HCT116 (cell line): ENCODE measurements around the gene ATP13A2. TPM values are rescaled to one million over a fixed set of nuclear protein-coding genes. Genes with fewer than 3 reads are reported as not detected.
A peak's percentile ranks its signal among the peaks of the same experiment; 100 is the strongest.

ENCODE experiments used
- ATAC-seq: fragments of 200-7000 bp; cut with Tn5 transposase; 2 replicates; pipeline ENCODE4 v1.9.1; 2020; ENCODE audit warnings: mild to moderate bottlenecking, moderate library complexity
- BruUV-seq: library from RNA; stranded (reverse); fragments of 400-500 nt; replicated peaks from 2 replicates; lab custom pipeline; 2021; lab: Mats Ljungman, UMichigan
- CTCF ChIA-PET: fragments of 300-600 bp; sonication (Branson Sonifier 250); formaldehyde crosslinking; loops from one replicate; lab custom pipeline; 2021; ENCODE audit warnings: antibody characterized with exemption; lab: Charles Lee
- POLR2A ChIA-PET: fragments of 300-600, 350-600 bp; sonication (Branson Sonifier 250); formaldehyde crosslinking; loops from one replicate; lab custom pipeline; 2021; ENCODE audit warnings: antibody characterized with exemption; lab: Charles Lee
- RAD21 ChIA-PET, 2 experiments: fragments of 300-600 bp; sonication (Branson Sonifier 250); formaldehyde crosslinking; loops; one replicate each; lab custom pipeline; 2023; ENCODE audit warnings: low total read pairs in 2 of 2; ENCODE audit not compliant: uncharacterized antibody in 2 of 2, unreplicated experiment in 2 of 2, low non-redundant PET in 1 of 2; lab: Charles Lee
- DNase-seq: peaks from one replicate; pipeline ENCODE4 v3.0.0-alpha.2; 2010; ENCODE audit warnings: low read depth, low spot score
- H2AFZ ChIP-seq: fragments of 200-600 bp; shearing (Covaris generic), sonication (generic); 2 replicates; pipeline ENCODE4 v1.6.1; 2017; ENCODE audit warnings: low read depth, mixed run types, mixed read lengths, antibody characterized with exemption, low read length; ENCODE audit not compliant: poor library complexity, severe bottlenecking
- H3K27ac ChIP-seq: 2 replicates; pipeline ENCODE4 v1.5.1; 2012; ENCODE audit warnings: low read depth, low read length
- H3K27me3 ChIP-seq: fragments of 200-600 bp; sonication (generic); 2 replicates; pipeline ENCODE4 v1.6.1; 2016; ENCODE audit warnings: mixed run types, low read length, mixed read lengths; ENCODE audit not compliant: insufficient read depth
- H3K36me3 ChIP-seq, 2 experiments: fragments of 200-500 bp in 1 of 2; fragments of 200-600 bp in 1 of 2; sonication (Bioruptor generic) in 1 of 2; sonication (generic) in 1 of 2; 2 replicates each; pipeline versions ENCODE4 v1.5.1 to v1.6.1; 2014 to 2016; ENCODE audit warnings: low read length in 2 of 2, inconsistent platforms in 1 of 2, mixed read lengths in 1 of 2, mixed run types in 1 of 2; ENCODE audit not compliant: insufficient read depth in 2 of 2, control insufficient read depth in 1 of 2
- H3K4me1 ChIP-seq, 2 experiments: fragments of 200-600 bp in 1 of 2; sonication (generic) in 1 of 2; 2 replicates each; pipeline versions ENCODE4 v1.5.1 to v1.6.1; 2012 to 2017; ENCODE audit warnings: low read length in 2 of 2, inconsistent platforms in 1 of 2, mild to moderate bottlenecking in 1 of 2, mixed read lengths in 1 of 2, mixed run types in 1 of 2, moderate library complexity in 1 of 2; ENCODE audit not compliant: insufficient read depth in 2 of 2, control insufficient read depth in 1 of 2
- H3K4me2 ChIP-seq: fragments of 200-600 bp; sonication (generic); 2 replicates; pipeline ENCODE4 v1.6.1; 2017; ENCODE audit warnings: mixed run types, low read length, mixed read lengths
- H3K4me3 ChIP-seq, 2 experiments: fragments of 200-600 bp in 1 of 2; sonication (generic) in 1 of 2; replicated peaks in 1 of 2; 2 replicates each; pipeline ENCODE4 v1.5.1; 2011 to 2016; ENCODE audit warnings: low read length in 2 of 2, control low read depth in 1 of 2, low read depth in 1 of 2, mild to moderate bottlenecking in 1 of 2, mixed read lengths in 1 of 2, mixed run types in 1 of 2
- H3K79me2 ChIP-seq: fragments of 200-600 bp; sonication (generic); 2 replicates; pipeline ENCODE4 v1.6.1; 2017; ENCODE audit warnings: mild to moderate bottlenecking, mixed run types, low read length, moderate library complexity, mixed read lengths; ENCODE audit not compliant: insufficient read depth
- H3K9ac ChIP-seq: fragments of 200-600 bp; sonication (generic); 2 replicates; pipeline ENCODE4 v1.6.1; 2016; ENCODE audit warnings: low read length, mixed read lengths
- H3K9me2 ChIP-seq: fragments of 200-600 bp; sonication (generic), shearing (Covaris generic); 2 replicates; pipeline ENCODE4 v1.6.1; 2017; ENCODE audit warnings: mixed run types, mild to moderate bottlenecking, moderate library complexity; ENCODE audit not compliant: insufficient read depth
- H3K9me3 ChIP-seq, 2 experiments: fragments of 200-500 bp in 1 of 2; fragments of 200-600 bp in 1 of 2; sonication (Bioruptor generic) in 1 of 2; sonication (generic) in 1 of 2; 2 replicates each; pipeline ENCODE4 v1.6.1; 2014 to 2017; ENCODE audit warnings: low read length in 2 of 2, mixed read lengths in 2 of 2, inconsistent platforms in 1 of 2, low read depth in 1 of 2, mild to moderate bottlenecking in 1 of 2, mixed run types in 1 of 2, moderate library complexity in 1 of 2; ENCODE audit not compliant: control insufficient read depth in 1 of 2, insufficient read depth in 1 of 2
- H4K20me1 ChIP-seq: fragments of 200-600 bp; sonication (generic), shearing (Covaris generic); 2 replicates; pipeline ENCODE4 v1.6.1; 2017; ENCODE audit warnings: mixed run types, mild to moderate bottlenecking, moderate library complexity; ENCODE audit not compliant: insufficient read depth
- EGR1 ChIP-seq: IDR thresholded peaks from 2 replicates; pipeline ENCODE4 v1.6.1; 2012; ENCODE audit warnings: low read depth
- EZH2 ChIP-seq: fragments of 200-600 bp; sonication (generic); IDR thresholded peaks from 2 replicates; pipeline ENCODE4 v1.6.1; 2017; ENCODE audit warnings: antibody characterized with exemption, mixed run types
- EZH2phosphoT487 ChIP-seq: fragments of 200-600 bp; IDR thresholded peaks from 2 replicates; pipeline ENCODE4 v1.6.1; 2018; ENCODE audit warnings: antibody characterized with exemption, borderline replicate concordance
- FOSL1 ChIP-seq: IDR thresholded peaks from 2 replicates; pipeline ENCODE4 v1.6.1; 2012; ENCODE audit warnings: low read depth
- JUND ChIP-seq: IDR thresholded peaks from 2 replicates; pipeline ENCODE4 v1.6.1; 2012
- POLR2AphosphoS5 ChIP-seq: IDR thresholded peaks from 2 replicates; pipeline ENCODE4 v1.6.1; 2011; ENCODE audit warnings: mild to moderate bottlenecking, low read depth, low read length, moderate library complexity
- RAD21 ChIP-seq: IDR thresholded peaks from 2 replicates; pipeline ENCODE4 v1.6.1; 2012; ENCODE audit warnings: low read depth, mild to moderate bottlenecking
- SIN3A ChIP-seq: IDR thresholded peaks from 2 replicates; pipeline ENCODE4 v1.6.1; 2012; ENCODE audit warnings: low read depth
- SP1 ChIP-seq: IDR thresholded peaks from 2 replicates; pipeline ENCODE4 v1.6.1; 2012; ENCODE audit warnings: low read depth
- ZFX ChIP-seq: fragments of 450-650 bp; IDR thresholded peaks from 2 replicates; pipeline ENCODE4 v1.6.1; 2017
- ZNF274 ChIP-seq: fragments of 200-500 bp; sonication (Bioruptor generic); IDR thresholded peaks from 2 replicates; pipeline ENCODE4 v1.6.1; 2014; ENCODE audit warnings: mild to moderate bottlenecking, low read depth, low read length, inconsistent platforms
- intact Hi-C: fragments of 100-400 bp; cut with micrococcal nuclease; formaldehyde crosslinking; loops from 2 replicates; pipeline ENCODE4 v1.10.0; 2022
- total RNA-seq: library from RNA; stranded (reverse); gene quantifications from one replicate; pipeline ENCODE4 v1.2.1, GENCODE V29; 2021; ENCODE audit not compliant: unreplicated experiment
- TF ChIP-seq, protein P1 (sequence below), 3 experiments: fragments of 200-600 bp in 1 of 3; sonication (generic) in 1 of 3; IDR thresholded peaks in 2 of 3; conservative IDR thresholded peaks in 1 of 3; 2 replicates each; pipeline ENCODE4 v1.5.1; 2012 to 2017; ENCODE audit warnings: low read depth in 2 of 3, low read length in 2 of 3, antibody characterized with exemption in 1 of 3, borderline replicate concordance in 1 of 3, control low read depth in 1 of 3, mild to moderate bottlenecking in 1 of 3, mixed read lengths in 1 of 3, mixed run types in 1 of 3, moderate library complexity in 1 of 3; ENCODE audit not compliant: insufficient read depth in 1 of 3
- TF ChIP-seq, protein P2 (sequence below): IDR thresholded peaks from 2 replicates; pipeline ENCODE4 v1.6.1; 2012
- TF ChIP-seq, protein P3 (sequence below): IDR thresholded peaks from 2 replicates; pipeline ENCODE4 v1.6.1; 2011; ENCODE audit warnings: mild to moderate bottlenecking, low read length, moderate library complexity; ENCODE audit not compliant: insufficient replicate concordance; ENCODE audit errors: extremely low read depth
- TF ChIP-seq, protein P4 (sequence below): IDR thresholded peaks from 2 replicates; pipeline ENCODE4 v1.6.1; 2012

Gene ATP13A2
- total RNA-seq, 1 experiment from 2014 or later, result 60.5 TPM

DNA sequence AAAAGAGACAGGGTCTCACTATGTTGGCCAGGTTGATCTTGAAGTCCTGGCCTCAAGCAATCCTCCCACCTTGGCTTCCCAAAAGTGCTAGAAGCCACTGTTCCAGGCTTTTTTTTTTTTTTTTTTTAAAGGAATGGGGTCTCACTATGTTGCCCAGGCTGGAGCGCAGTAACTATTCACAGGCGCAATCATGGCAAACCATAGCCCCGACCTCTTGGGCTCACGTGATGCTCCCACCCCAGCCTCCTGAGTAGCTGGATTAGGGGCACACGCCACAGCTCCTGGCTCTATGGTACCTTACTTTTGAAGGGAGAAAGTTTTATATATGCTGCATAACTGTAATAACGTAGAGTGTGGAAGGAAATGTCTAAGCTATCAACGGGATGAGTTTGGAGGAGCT lies 5.7 kb upstream of the ATP13A2 start:
- CTCF ChIA-PET, result no interaction called here

DNA sequence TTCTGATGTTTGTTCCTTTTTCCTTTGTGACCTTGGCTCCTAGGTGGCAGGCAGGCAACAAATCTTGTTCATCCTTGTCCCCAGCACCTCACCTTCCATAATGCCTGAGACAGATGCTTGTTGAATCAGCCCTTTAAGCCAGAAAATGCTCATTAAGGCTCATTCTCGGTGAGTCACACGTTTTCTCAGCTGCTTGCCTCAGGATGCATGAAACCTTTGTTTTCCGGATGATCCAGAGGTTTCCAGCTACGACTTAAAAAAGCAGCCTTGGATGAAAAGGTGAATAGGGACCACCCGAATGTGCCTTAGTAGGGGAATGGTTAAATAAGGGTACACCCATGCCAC lies 4.6 kb upstream of the ATP13A2 start:
- RAD21 ChIA-PET, result no interaction called here
- no peak overlapping the region for H3K4me3 ChIP-seq
- no peaks in the 10 kb centered on the region for H3K9me2 ChIP-seq
- no TSS peak for BruUV-seq
- peak overlapping the region; percentile 39 for H3K4me2 ChIP-seq
- H3K79me2 ChIP-seq, result no peaks in the 10 kb centered on the region
- CTCF ChIA-PET, result no interaction called here
- ATAC-seq (no peak), DNase-seq (no peak)
- H3K9me3 ChIP-seq, result no peaks in the 10 kb centered on the region
- no peak overlapping the region for H3K9ac ChIP-seq
- intact Hi-C loops, result no loop called here
- H3K27me3 ChIP-seq, result no peaks in the 10 kb centered on the region
- no peak overlapping the region for H2AFZ ChIP-seq
- peaks cover 22 to 28% of the 10 kb centered on the region in 2 experiments; a peak in 3 of 4 replicates for H3K36me3 ChIP-seq
- no peaks in the 10 kb centered on the region for H4K20me1 ChIP-seq
- peaks cover 6 to 24% of the 10 kb centered on the region in 2 experiments for H3K4me1 ChIP-seq
- POLR2A ChIA-PET, result no interaction called here
- no peak overlapping the region for H3K27ac ChIP-seq
- TF ChIP-seq, protein P1, sequence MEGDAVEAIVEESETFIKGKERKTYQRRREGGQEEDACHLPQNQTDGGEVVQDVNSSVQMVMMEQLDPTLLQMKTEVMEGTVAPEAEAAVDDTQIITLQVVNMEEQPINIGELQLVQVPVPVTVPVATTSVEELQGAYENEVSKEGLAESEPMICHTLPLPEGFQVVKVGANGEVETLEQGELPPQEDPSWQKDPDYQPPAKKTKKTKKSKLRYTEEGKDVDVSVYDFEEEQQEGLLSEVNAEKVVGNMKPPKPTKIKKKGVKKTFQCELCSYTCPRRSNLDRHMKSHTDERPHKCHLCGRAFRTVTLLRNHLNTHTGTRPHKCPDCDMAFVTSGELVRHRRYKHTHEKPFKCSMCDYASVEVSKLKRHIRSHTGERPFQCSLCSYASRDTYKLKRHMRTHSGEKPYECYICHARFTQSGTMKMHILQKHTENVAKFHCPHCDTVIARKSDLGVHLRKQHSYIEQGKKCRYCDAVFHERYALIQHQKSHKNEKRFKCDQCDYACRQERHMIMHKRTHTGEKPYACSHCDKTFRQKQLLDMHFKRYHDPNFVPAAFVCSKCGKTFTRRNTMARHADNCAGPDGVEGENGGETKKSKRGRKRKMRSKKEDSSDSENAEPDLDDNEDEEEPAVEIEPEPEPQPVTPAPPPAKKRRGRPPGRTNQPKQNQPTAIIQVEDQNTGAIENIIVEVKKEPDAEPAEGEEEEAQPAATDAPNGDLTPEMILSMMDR (IDR thresholded peaks at IDR 0.05 in 2 of 3, conservative IDR thresholded peaks at IDR 0.05 in 1 of 3; ENCODE audit: borderline replicate concordance in 1 of 3, insufficient read depth in 1 of 3, low read depth in 2 of 3, low read length in 2 of 3), result no peak
- TF ChIP-seq SP1 (no peak), EZH2phosphoT487 (no peak), EZH2 (no peak), POLR2AphosphoS5 (no peak), RAD21 (no peak), EGR1 (no peak), SIN3A (no peak)
- TF ChIP-seq, protein P2, sequence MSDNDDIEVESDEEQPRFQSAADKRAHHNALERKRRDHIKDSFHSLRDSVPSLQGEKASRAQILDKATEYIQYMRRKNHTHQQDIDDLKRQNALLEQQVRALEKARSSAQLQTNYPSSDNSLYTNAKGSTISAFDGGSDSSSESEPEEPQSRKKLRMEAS, result no peak
- TF ChIP-seq, protein P3, sequence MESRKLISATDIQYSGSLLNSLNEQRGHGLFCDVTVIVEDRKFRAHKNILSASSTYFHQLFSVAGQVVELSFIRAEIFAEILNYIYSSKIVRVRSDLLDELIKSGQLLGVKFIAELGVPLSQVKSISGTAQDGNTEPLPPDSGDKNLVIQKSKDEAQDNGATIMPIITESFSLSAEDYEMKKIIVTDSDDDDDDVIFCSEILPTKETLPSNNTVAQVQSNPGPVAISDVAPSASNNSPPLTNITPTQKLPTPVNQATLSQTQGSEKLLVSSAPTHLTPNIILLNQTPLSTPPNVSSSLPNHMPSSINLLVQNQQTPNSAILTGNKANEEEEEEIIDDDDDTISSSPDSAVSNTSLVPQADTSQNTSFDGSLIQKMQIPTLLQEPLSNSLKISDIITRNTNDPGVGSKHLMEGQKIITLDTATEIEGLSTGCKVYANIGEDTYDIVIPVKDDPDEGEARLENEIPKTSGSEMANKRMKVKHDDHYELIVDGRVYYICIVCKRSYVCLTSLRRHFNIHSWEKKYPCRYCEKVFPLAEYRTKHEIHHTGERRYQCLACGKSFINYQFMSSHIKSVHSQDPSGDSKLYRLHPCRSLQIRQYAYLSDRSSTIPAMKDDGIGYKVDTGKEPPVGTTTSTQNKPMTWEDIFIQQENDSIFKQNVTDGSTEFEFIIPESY, result no peak

More for the DNA sequence above, 5.7 kb upstream of the ATP13A2 start:
- Histone ChIP-seq H4K20me1 (no peaks in the 10 kb centered on the region), H3K4me3 (no peak overlapping the region), H3K4me2 (no peak overlapping the region), H3K9me2 (no peaks in the 10 kb centered on the region), H2AFZ (no peak overlapping the region), H3K9me3 (no peaks in the 10 kb centered on the region), H3K9ac (no peak overlapping the region), H3K36me3 (peaks cover 31 to 33% of the 10 kb centered on the region in 2 experiments; a peak in 3 of 4 replicates), H3K27me3 (no peaks in the 10 kb centered on the region), H3K4me1 (peaks cover 2 to 17% of the 10 kb centered on the region in 2 experiments; a peak in 3 of 4 replicates), H3K79me2 (no peaks in the 10 kb centered on the region), H3K27ac (no peak overlapping the region)
- BruUV-seq, result no TSS peak
- ChIA-PET RAD21 (no interaction called here), POLR2A (no interaction called here)
- no peak for DNase-seq
- no peak for TF ChIP-seq JUND
- TF ChIP-seq, protein P3, result no peak
- no peak for TF ChIP-seq ZFX
- TF ChIP-seq, protein P4, sequence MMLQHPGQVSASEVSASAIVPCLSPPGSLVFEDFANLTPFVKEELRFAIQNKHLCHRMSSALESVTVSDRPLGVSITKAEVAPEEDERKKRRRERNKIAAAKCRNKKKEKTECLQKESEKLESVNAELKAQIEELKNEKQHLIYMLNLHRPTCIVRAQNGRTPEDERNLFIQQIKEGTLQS, result no peak
- TF ChIP-seq ZNF274, result no peak
- TF ChIP-seq FOSL1, result no peak
- no peak for ATAC-seq
- intact Hi-C loops, result no loop called here
